Measurements from ENCODE around the gene EXOC6B. TPM values are rescaled to one million over a fixed set of nuclear protein-coding genes. Genes with fewer than 3 reads are reported as not detected.

EXOC6B gene
- total and polyA plus RNA-seq, 3 donors from 2014 or later = 27.7 to 45.2 (median 31.7) TPM

DNA sequence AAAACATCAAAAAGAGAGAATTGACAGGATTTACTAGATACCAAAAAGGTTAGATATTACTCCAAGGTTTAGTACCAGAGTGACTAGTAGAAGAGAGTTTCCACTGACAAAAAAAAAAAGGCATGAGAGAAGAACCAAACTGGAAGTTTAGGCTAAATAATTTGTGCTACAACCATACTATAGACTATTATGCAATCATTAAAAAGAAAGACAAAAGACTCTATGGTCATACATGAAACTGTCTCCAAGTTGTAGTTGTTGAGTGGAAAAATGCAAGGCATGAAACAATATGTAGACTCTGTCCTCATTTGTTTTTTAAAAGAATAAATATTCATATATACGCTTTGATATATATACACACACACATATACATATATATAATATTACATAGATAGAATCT is 1.7 kb upstream of the EXOC6B start:
- no peak overlapping the region for H3K27ac ChIP-seq
- no peaks in the 10 kb centered on the region for H3K9me3 ChIP-seq
- 93 to 95% methylated on average over 1 of the region's 1 CpG for WGBS, 2 donors
- H3K27me3 ChIP-seq = no peaks in the 10 kb centered on the region
- no peak overlapping the region for H3K4me3 ChIP-seq
- H3K36me3 ChIP-seq (ENCODE audit: low read depth, missing control alignments) = no peaks in the 10 kb centered on the region
- no peak for TF ChIP-seq POLR2A (IDR thresholded peaks at IDR 0.05)
- TF ChIP-seq, protein P1, sequence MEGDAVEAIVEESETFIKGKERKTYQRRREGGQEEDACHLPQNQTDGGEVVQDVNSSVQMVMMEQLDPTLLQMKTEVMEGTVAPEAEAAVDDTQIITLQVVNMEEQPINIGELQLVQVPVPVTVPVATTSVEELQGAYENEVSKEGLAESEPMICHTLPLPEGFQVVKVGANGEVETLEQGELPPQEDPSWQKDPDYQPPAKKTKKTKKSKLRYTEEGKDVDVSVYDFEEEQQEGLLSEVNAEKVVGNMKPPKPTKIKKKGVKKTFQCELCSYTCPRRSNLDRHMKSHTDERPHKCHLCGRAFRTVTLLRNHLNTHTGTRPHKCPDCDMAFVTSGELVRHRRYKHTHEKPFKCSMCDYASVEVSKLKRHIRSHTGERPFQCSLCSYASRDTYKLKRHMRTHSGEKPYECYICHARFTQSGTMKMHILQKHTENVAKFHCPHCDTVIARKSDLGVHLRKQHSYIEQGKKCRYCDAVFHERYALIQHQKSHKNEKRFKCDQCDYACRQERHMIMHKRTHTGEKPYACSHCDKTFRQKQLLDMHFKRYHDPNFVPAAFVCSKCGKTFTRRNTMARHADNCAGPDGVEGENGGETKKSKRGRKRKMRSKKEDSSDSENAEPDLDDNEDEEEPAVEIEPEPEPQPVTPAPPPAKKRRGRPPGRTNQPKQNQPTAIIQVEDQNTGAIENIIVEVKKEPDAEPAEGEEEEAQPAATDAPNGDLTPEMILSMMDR (IDR thresholded peaks at IDR 0.05) = no peak
- peaks cover 10% of the 10 kb centered on the region for H3K4me1 ChIP-seq
- no peak for DNase-seq
- intact Hi-C loops (cut with DNase I; ENCODE audit: low total_unique reads) = no loop called here

GRCh38 chr2:72826156-72826477 is 284 bp upstream of the EXOC6B start:
- TF ChIP-seq POLR2A (IDR thresholded peaks at IDR 0.05) = no peak
- TF ChIP-seq, protein P1 (IDR thresholded peaks at IDR 0.05) = no peak
- DNase-seq = no peak
- intact Hi-C loops (cut with DNase I; ENCODE audit: low total_unique reads) = no loop called here
- no peak overlapping the region for H3K27ac ChIP-seq
- H3K4me3 ChIP-seq = peak overlapping the region; percentile 81 to 94
- H3K27me3 ChIP-seq = no peaks in the 10 kb centered on the region
- H3K4me1 ChIP-seq = peaks cover 10% of the 10 kb centered on the region
- H3K36me3 ChIP-seq (ENCODE audit: low read depth, missing control alignments) = no peaks in the 10 kb centered on the region
- H3K9me3 ChIP-seq = no peaks in the 10 kb centered on the region
- 37 to 54% methylated on average over 10 of the region's 10 CpGs for WGBS, 2 donors

GRCh38 chr2:72824224-72824842 is 1.5 kb downstream of the EXOC6B start:
- Histone ChIP-seq H3K9me3 (no peaks in the 10 kb centered on the region), H3K36me3 (ENCODE audit: low read depth, missing control alignments) (no peaks in the 10 kb centered on the region), H3K27ac (no peak overlapping the region), H3K4me3 (no peak overlapping the region), H3K4me1 (peaks cover 10% of the 10 kb centered on the region), H3K27me3 (no peaks in the 10 kb centered on the region)
- 51 to 57% methylated on average over 4 of the region's 4 CpGs for WGBS, 2 donors
- intact Hi-C loops (cut with DNase I; ENCODE audit: low total_unique reads) = no loop called here
- DNase-seq = no peak
- TF ChIP-seq, protein P1 (IDR thresholded peaks at IDR 0.05) = no peak
- TF ChIP-seq POLR2A (IDR thresholded peaks at IDR 0.05) = no peak

GRCh38 chr2:72822794-72823193 is 3.0 kb downstream of the EXOC6B start:
- H3K36me3 ChIP-seq (ENCODE audit: low read depth, missing control alignments) = no peaks in the 10 kb centered on the region
- H3K27me3 ChIP-seq = no peaks in the 10 kb centered on the region
- intact Hi-C loops (cut with DNase I; ENCODE audit: low total_unique reads) = no loop called here
- DNase-seq = no peak
- no peak overlapping the region for H3K4me3 ChIP-seq
- 88 to 92% methylated on average over 2 of the region's 2 CpGs for WGBS, 2 donors
- H3K27ac ChIP-seq = no peak overlapping the region
- TF ChIP-seq, protein P1 (IDR thresholded peaks at IDR 0.05) = no peak
- no peak for TF ChIP-seq POLR2A (IDR thresholded peaks at IDR 0.05)
- H3K9me3 ChIP-seq = no peaks in the 10 kb centered on the region
- peaks cover 10% of the 10 kb centered on the region for H3K4me1 ChIP-seq

GRCh38 chr2:72821983-72822382 is 3.9 kb downstream of the EXOC6B start:
- Histone ChIP-seq H3K27me3 (no peaks in the 10 kb centered on the region), H3K27ac (no peak overlapping the region), H3K4me1 (peaks cover 10% of the 10 kb centered on the region), H3K4me3 (no peak overlapping the region), H3K9me3 (no peaks in the 10 kb centered on the region), H3K36me3 (ENCODE audit: low read depth, missing control alignments) (no peaks in the 10 kb centered on the region)
- TF ChIP-seq, protein P1 (IDR thresholded peaks at IDR 0.05) = no peak
- TF ChIP-seq POLR2A (IDR thresholded peaks at IDR 0.05) = no peak
- DNase-seq = no peak
- intact Hi-C loops (cut with DNase I; ENCODE audit: low total_unique reads) = no loop called here
